RWPE2 (cell line): ENCODE measurements around the gene IGFBP7.

Experiments
- ATAC-seq: fragments of 200-7000 bp; cut with Tn5 transposase; 3 replicates; pipeline ENCODE4 v1.9.1; 2021; ENCODE audit warnings: low read depth
- DNase-seq: peaks from one replicate; pipeline ENCODE4 v3.0.0-alpha.2; 2020; ENCODE audit warnings: low spot score
- H3K27ac ChIP-seq: fragments of 450-650 bp; 2 replicates; pipeline ENCODE4 v1.5.1; 2017; ENCODE audit warnings: mild to moderate bottlenecking; ENCODE audit not compliant: poor library complexity, severe bottlenecking
- H3K27me3 ChIP-seq: fragments of 250-450 bp; sonication (Bioruptor Pico); 2 replicates; pipeline ENCODE4 v1.5.1; 2021; ENCODE audit warnings: mild to moderate bottlenecking, moderate library complexity; ENCODE audit not compliant: insufficient read depth, poor library complexity, severe bottlenecking
- H3K36me3 ChIP-seq: fragments of 250-450 bp; sonication (Bioruptor Pico); 2 replicates; pipeline ENCODE4 v1.5.1; 2020; ENCODE audit warnings: low read depth, mild to moderate bottlenecking, moderate library complexity
- H3K4me1 ChIP-seq: fragments of 250-450 bp; sonication (Bioruptor Pico); 2 replicates; pipeline ENCODE4 v1.5.1; 2021; ENCODE audit warnings: mild to moderate bottlenecking, moderate library complexity; ENCODE audit not compliant: insufficient read depth, poor library complexity, severe bottlenecking
- H3K4me3 ChIP-seq: fragments of 250-450 bp; sonication (Bioruptor Pico); 2 replicates; pipeline ENCODE4 v1.5.1; 2021; ENCODE audit warnings: mild to moderate bottlenecking, moderate library complexity; ENCODE audit not compliant: severe bottlenecking
- H3K9me3 ChIP-seq: fragments of 250-450 bp; sonication (Bioruptor Pico); 2 replicates; pipeline ENCODE4 v1.5.1; 2021; ENCODE audit warnings: mild to moderate bottlenecking, moderate library complexity; ENCODE audit not compliant: severe bottlenecking
- CTCF ChIP-seq: fragments of 450-650 bp; IDR thresholded peaks from one replicate; pipeline ENCODE4 v1.5.1; 2017; ENCODE audit warnings: mild to moderate bottlenecking, moderate library complexity; ENCODE audit not compliant: poor library complexity, severe bottlenecking

IGFBP7 gene

GRCh38 chr4:57044279-57044678 lies 65.9 kb downstream of the IGFBP7 start:
- Histone ChIP-seq H3K4me3 (no peak overlapping the region), H3K27ac (peak overlapping the region; percentile 17), H3K36me3 (peaks cover 54% of the 10 kb centered on the region), H3K4me1 (peaks cover 27% of the 10 kb centered on the region), H3K9me3 (no peaks in the 10 kb centered on the region), H3K27me3 (no peaks in the 10 kb centered on the region)
- no peak for ATAC-seq
- no peak for TF ChIP-seq CTCF
- no peak for DNase-seq

- Histone ChIP-seq H3K9me3 (no peaks in the 10 kb centered on the region), H3K36me3 (peaks cover 58% of the 10 kb centered on the region), H3K27me3 (no peaks in the 10 kb centered on the region), H3K27ac (peak overlapping the region; percentile 17), H3K4me1 (peaks cover 20% of the 10 kb centered on the region), H3K4me3 (no peak overlapping the region)
- ATAC-seq = 0 out of 3 replicates have a peak, but pooled peaks have one; percentile 11
- DNase-seq = no peak
- no peak for TF ChIP-seq CTCF
Observed at GRCh38 chr4:57043347-57044251, 66.6 kb downstream of the IGFBP7 start.

- Histone ChIP-seq H3K4me3 (no peak overlapping the region), H3K27ac (no peak overlapping the region), H3K27me3 (no peaks in the 10 kb centered on the region), H3K9me3 (no peaks in the 10 kb centered on the region), H3K4me1 (peaks cover 19% of the 10 kb centered on the region), H3K36me3 (peaks cover 62% of the 10 kb centered on the region)
- no peak for TF ChIP-seq CTCF
- DNase-seq (no peak), ATAC-seq (no peak)
Observed at GRCh38 chr4:57042711-57043169, 67.4 kb downstream of the IGFBP7 start.

GRCh38 chr4:57041020-57041419 lies 69.2 kb downstream of the IGFBP7 start:
- ATAC-seq (no peak), DNase-seq (no peak)
- no peaks in the 10 kb centered on the region for H3K9me3 ChIP-seq
- H3K27ac ChIP-seq = no peak overlapping the region
- H3K4me3 ChIP-seq = no peak overlapping the region
- peaks cover 15% of the 10 kb centered on the region for H3K4me1 ChIP-seq
- no peaks in the 10 kb centered on the region for H3K27me3 ChIP-seq
- no peak for TF ChIP-seq CTCF
- H3K36me3 ChIP-seq = peaks cover 72% of the 10 kb centered on the region

GRCh38 chr4:57040510-57040909 lies 69.7 kb downstream of the IGFBP7 start:
- ATAC-seq (no peak), DNase-seq (no peak)
- H3K4me1 ChIP-seq = peaks cover 10% of the 10 kb centered on the region
- no peak overlapping the region for H3K4me3 ChIP-seq
- no peak for TF ChIP-seq CTCF
- no peak overlapping the region for H3K27ac ChIP-seq
- H3K36me3 ChIP-seq = peaks cover 76% of the 10 kb centered on the region
- no peaks in the 10 kb centered on the region for H3K9me3 ChIP-seq
- H3K27me3 ChIP-seq = no peaks in the 10 kb centered on the region
